ENCODE measurements around the gene ANGPTL7. TPM values are rescaled to one million over a fixed set of nuclear protein-coding genes. Genes with fewer than 3 reads are reported as not detected.

The ANGPTL7 gene, protein sequence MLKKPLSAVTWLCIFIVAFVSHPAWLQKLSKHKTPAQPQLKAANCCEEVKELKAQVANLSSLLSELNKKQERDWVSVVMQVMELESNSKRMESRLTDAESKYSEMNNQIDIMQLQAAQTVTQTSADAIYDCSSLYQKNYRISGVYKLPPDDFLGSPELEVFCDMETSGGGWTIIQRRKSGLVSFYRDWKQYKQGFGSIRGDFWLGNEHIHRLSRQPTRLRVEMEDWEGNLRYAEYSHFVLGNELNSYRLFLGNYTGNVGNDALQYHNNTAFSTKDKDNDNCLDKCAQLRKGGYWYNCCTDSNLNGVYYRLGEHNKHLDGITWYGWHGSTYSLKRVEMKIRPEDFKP
- total RNA-seq (1 to 10 TPM in 3 of 10 donors, under 1 TPM in 5, not detected in 2; 0.17 to 2.3 (median 0.89) TPM), polyA plus RNA-seq (under 1 TPM; 0.15 to 0.28 TPM)
- long read RNA-seq, donor 1, partial matches to known transcripts, result 0 of 1 reads
- long read RNA-seq, donor 1, other reads (novel, unspliced or antisense), result 0 of 1 reads
- long read RNA-seq, donor 2, partial matches to known transcripts, result 0 of 3 reads
- long read RNA-seq, donor 2, other reads (novel, unspliced or antisense), result 1 of 3 reads
- long read RNA-seq, donor 3, partial matches to known transcripts, result 0 of 3 reads
- long read RNA-seq, donor 3, other reads (novel, unspliced or antisense), result 3 of 3 reads

DNA sequence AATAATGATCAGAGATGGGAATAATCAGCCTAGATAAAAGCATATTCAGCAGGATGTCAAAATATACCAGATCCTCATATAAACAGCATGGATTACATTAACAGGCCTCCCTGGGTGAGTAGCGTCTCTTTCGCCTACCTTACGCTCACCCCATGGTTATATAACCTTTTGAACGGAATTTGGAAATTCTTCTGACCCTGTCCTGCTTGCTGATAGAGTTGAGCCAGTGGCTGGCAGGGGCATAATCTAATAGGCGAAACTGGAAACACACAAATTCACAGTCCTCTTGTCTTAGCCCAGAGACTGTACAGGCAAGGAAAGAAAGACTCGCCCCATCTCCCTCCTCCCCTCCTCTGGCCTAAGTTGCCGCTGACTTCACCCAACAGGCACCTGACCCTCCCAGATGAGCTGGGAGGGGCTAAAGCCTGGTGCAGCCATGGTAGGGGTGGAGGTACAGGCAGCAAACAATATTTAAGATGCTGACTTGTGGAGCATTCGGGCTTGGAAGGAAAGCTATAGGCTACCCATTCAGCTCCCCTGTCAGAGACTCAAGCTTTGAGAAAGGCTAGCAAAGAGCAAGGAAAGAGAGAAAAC, at the start of gene ANGPTL7:
Gene ANGPTL7, plus strand, starts transcription at position 498 of the 594 bp plus-strand sequence. CDS start 225 bp downstream, outside the sequence.
- TF ChIP-seq, protein P1, sequence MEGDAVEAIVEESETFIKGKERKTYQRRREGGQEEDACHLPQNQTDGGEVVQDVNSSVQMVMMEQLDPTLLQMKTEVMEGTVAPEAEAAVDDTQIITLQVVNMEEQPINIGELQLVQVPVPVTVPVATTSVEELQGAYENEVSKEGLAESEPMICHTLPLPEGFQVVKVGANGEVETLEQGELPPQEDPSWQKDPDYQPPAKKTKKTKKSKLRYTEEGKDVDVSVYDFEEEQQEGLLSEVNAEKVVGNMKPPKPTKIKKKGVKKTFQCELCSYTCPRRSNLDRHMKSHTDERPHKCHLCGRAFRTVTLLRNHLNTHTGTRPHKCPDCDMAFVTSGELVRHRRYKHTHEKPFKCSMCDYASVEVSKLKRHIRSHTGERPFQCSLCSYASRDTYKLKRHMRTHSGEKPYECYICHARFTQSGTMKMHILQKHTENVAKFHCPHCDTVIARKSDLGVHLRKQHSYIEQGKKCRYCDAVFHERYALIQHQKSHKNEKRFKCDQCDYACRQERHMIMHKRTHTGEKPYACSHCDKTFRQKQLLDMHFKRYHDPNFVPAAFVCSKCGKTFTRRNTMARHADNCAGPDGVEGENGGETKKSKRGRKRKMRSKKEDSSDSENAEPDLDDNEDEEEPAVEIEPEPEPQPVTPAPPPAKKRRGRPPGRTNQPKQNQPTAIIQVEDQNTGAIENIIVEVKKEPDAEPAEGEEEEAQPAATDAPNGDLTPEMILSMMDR (IDR thresholded peaks at IDR 0.05), result no peak
- DNase-seq, result no peak
- 71 to 83% methylated on average over 8 of the region's 8 CpGs for WGBS, 2 donors
- Histone ChIP-seq H3K4me3 (no peak within 1 kb of the TSS), H3K9me3 (no peaks in the 10 kb centered on the region), H3K27ac (peak within 1 kb of the TSS in 3 of 10 donors; percentile 2 to 56 (median 29)), H3K4me1 (peaks cover 0 to 34% (median 24%) of the 10 kb centered on the region in 9 donors), H3K27me3 (no peaks in the 10 kb centered on the region), H3K36me3 (peaks cover 0 to 95% (median 6%) of the 10 kb centered on the region in 9 donors)
- intact Hi-C loops (cut with DNase I), result no loop called here
- ATAC-seq, result peak in 6 of 8 donors; percentile 53 to 83 (median 60)

DNA sequence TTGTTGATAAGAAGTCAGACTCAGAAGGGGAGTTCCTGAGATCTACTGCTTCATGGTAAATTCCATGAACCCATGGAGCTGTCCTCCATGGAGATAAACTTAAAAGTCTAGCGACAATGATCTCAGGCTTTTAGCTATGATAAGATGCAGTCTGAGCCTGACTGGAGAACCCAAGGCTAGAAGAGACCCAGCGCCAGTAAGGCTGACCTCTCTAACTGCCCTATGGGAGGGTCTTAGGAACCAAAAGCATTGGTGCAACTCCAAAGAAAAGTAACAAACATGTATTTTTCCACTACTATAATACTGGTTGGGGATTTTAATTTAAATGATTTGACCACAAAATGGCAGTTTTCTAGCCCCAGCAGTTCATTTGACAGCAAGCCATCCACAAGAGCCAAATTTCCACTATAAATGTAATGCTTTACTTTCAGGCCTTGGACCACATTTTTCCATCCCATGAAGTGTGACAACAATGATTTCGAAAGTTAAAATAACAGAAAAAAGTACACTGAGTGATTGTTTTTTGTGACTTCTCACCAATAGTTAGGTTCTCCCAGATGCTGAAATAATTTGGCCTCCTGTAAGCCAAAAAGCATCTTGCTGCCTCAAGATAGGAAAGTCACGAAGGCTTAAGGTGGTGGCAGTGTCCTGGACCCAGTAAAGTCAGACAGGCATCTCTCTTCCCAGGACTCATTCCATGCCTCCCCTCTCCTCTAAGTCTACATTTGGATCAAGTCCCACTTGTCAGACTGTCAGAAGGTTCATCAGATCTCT, 46.4 kb upstream of the ANGPTL7 start:
- TF ChIP-seq, protein P1 (IDR thresholded peaks at IDR 0.05), result no peak
- Histone ChIP-seq H3K27ac (peak overlapping the region in 5 of 10 donors; percentile 8 to 63 (median 59)), H3K9me3 (no peaks in the 10 kb centered on the region), H3K36me3 (peaks cover 0 to 96% (median 29%) of the 10 kb centered on the region in 9 donors), H3K27me3 (no peaks in the 10 kb centered on the region), H3K4me3 (no peak overlapping the region), H3K4me1 (peaks cover 0 to 40% (median 20%) of the 10 kb centered on the region in 9 donors)
- no peak for DNase-seq
- peak in 1 of 8 donors; percentile 9 for ATAC-seq
- WGBS, 2 donors, result 89 to 91% methylated on average over 4 of the region's 4 CpGs
- intact Hi-C loops (cut with DNase I), result no loop called here

DNA sequence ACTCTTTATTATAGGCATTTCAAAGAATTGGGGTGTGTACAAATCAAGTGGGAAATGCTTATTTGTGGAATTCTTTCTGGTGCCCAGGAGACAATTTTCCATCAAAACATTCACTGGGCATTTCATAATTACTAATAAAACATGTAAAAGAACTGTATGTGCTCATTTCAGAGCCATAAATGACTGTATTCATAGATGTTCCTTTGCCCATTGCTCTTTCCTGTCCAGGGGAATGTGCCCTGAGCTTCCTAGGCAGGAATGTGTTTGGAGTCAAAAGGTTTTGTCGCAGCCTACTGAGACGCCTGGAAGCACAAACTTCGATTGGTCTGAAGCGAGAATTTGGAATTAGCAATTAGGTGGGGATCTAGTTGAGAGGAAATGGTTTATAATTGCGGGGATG, 45.8 kb upstream of the ANGPTL7 start:
- TF ChIP-seq, protein P1 (IDR thresholded peaks at IDR 0.05), result no peak
- Histone ChIP-seq H3K9me3 (no peaks in the 10 kb centered on the region), H3K27ac (peak overlapping the region in 6 of 10 donors; percentile 34 to 63 (median 60)), H3K4me3 (no peak overlapping the region), H3K27me3 (no peaks in the 10 kb centered on the region), H3K36me3 (peaks cover 0 to 96% (median 34%) of the 10 kb centered on the region in 9 donors), H3K4me1 (peaks cover 0 to 42% (median 20%) of the 10 kb centered on the region in 9 donors)
- intact Hi-C loops (cut with DNase I), result no loop called here
- WGBS, 2 donors, result 96% methylated on average over 5 of the region's 5 CpGs
- DNase-seq, result no peak
- no peak for ATAC-seq
